Tibial artery (tissue), 4 donors: ENCODE measurements around the gene MYH3.

Source experiments
- DNase-seq, 2 donors: peaks; one replicate each; pipeline ENCODE4 v3.0.0-alpha.2; 2019
- H3K27ac ChIP-seq, 2 donors: fragments of 200-600 bp; sonication (generic) in 1 of 2; 1 replicate in 1 of 2; 2 replicates in 1 of 2; pipeline ENCODE4 v1.5.1; 2018 to 2019; ENCODE audit warnings: mild to moderate bottlenecking in 1 of 2
- H3K27me3 ChIP-seq, 2 donors: fragments of 200-600 bp; sonication (generic) in 1 of 2; one replicate each; pipeline versions ENCODE4 v1.5.1 to v1.6.0; 2016 to 2019
- H3K36me3 ChIP-seq, 3 donors: fragments of 200-600 bp; sonication (generic) in 2 of 3; one replicate each; pipeline ENCODE4 v1.5.1; 2016 to 2019; ENCODE audit warnings: mild to moderate bottlenecking in 2 of 3
- H3K4me1 ChIP-seq, 4 donors: fragments of 200-600 bp; sonication (generic) in 2 of 4; 1 replicate in 3 of 4; 2 replicates in 1 of 4; pipeline ENCODE4 v1.5.1; 2016 to 2019
- H3K4me3 ChIP-seq, 2 donors: fragments of 200-600 bp; sonication (generic) in 1 of 2; 1 replicate in 1 of 2; 2 replicates in 1 of 2; pipeline ENCODE4 v1.5.1; 2018 to 2019; ENCODE audit warnings: mild to moderate bottlenecking in 2 of 2
- H3K9me3 ChIP-seq, 3 donors: fragments of 200-600 bp; sonication (generic) in 1 of 3; one replicate each; pipeline ENCODE4 v1.5.1; 2016 to 2019
- intact Hi-C: fragments of 100-400 bp; cut with DNase I; formaldehyde crosslinking; loops from one replicate; pipeline ENCODE4 v1.15.0; 2023; ENCODE audit warnings: low total_unique reads
- TF ChIP-seq, protein P1 (sequence below), 2 experiments: fragments of 200-600 bp in 1 of 2; fragments of 450-650 bp in 1 of 2; IDR thresholded peaks; one replicate each; pipeline ENCODE4 v1.5.1; 2017 to 2019; ENCODE audit warnings: antibody characterized with exemption in 2 of 2, mild to moderate bottlenecking in 1 of 2, moderate library complexity in 1 of 2

MYH3 gene

GRCh38 chr17:10661437-10661836 lies 4.3 kb upstream of the MYH3 start:
- peaks cover 0 to 38% (median 0%) of the 10 kb centered on the region in 3 donors for H3K36me3 ChIP-seq
- intact Hi-C loops, result no loop called here
- H3K27ac ChIP-seq, result no peak overlapping the region
- DNase-seq, result no peak
- H3K4me3 ChIP-seq, result no peak overlapping the region
- TF ChIP-seq, protein P1, sequence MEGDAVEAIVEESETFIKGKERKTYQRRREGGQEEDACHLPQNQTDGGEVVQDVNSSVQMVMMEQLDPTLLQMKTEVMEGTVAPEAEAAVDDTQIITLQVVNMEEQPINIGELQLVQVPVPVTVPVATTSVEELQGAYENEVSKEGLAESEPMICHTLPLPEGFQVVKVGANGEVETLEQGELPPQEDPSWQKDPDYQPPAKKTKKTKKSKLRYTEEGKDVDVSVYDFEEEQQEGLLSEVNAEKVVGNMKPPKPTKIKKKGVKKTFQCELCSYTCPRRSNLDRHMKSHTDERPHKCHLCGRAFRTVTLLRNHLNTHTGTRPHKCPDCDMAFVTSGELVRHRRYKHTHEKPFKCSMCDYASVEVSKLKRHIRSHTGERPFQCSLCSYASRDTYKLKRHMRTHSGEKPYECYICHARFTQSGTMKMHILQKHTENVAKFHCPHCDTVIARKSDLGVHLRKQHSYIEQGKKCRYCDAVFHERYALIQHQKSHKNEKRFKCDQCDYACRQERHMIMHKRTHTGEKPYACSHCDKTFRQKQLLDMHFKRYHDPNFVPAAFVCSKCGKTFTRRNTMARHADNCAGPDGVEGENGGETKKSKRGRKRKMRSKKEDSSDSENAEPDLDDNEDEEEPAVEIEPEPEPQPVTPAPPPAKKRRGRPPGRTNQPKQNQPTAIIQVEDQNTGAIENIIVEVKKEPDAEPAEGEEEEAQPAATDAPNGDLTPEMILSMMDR (IDR thresholded peaks at IDR 0.05), result no peak
- H3K9me3 ChIP-seq, result no peaks in the 10 kb centered on the region
- H3K4me1 ChIP-seq, result peaks cover 0 to under 1% (median 0%) of the 10 kb centered on the region in 4 donors
- no peaks in the 10 kb centered on the region for H3K27me3 ChIP-seq

DNA sequence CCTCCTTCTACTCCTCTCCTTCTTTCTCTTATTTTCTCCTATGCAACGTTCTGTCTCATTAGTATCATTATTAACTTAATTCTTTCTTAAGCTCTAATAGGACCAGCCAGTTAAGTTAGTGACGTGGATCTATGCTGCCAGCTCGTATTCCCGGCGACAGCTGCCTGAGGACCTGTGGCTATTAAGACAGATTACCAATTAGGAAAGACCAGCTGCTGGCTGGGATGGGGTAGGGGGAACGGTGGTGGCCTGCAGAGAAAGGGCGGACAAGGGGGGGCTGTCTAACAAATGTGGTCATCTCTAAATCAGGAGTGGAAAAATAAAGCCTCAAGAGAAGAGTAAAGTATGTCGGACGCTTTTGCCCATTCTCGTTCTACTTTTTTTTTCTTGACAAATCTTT lies 770 bp upstream of the MYH3 start:
- H3K27ac ChIP-seq, result no peak overlapping the region

GRCh38 chr17:10653987-10654386 lies 3.1 kb downstream of the MYH3 start:
- H3K9me3 ChIP-seq, result no peaks in the 10 kb centered on the region
- TF ChIP-seq, protein P1 (IDR thresholded peaks at IDR 0.05), result no peak
- no peak for DNase-seq
- H3K4me1 ChIP-seq, result peaks cover 0 to 4% (median 0%) of the 10 kb centered on the region in 4 donors
- peaks cover 0 to 14% (median 0%) of the 10 kb centered on the region in 3 donors for H3K36me3 ChIP-seq
- intact Hi-C loops, result no loop called here
- H3K4me3 ChIP-seq, result no peak overlapping the region
- no peaks in the 10 kb centered on the region for H3K27me3 ChIP-seq
- no peak overlapping the region for H3K27ac ChIP-seq

More for the DNA sequence above, 770 bp upstream of the MYH3 start:
- intact Hi-C loops, result no loop called here
- peaks cover 0 to 38% (median 0%) of the 10 kb centered on the region in 3 donors for H3K36me3 ChIP-seq
- DNase-seq, result no peak
- H3K27me3 ChIP-seq, result no peaks in the 10 kb centered on the region
- no peak overlapping the region for H3K4me3 ChIP-seq
- TF ChIP-seq, protein P1 (IDR thresholded peaks at IDR 0.05), result no peak
- H3K4me1 ChIP-seq, result no peaks in the 10 kb centered on the region
- H3K9me3 ChIP-seq, result no peaks in the 10 kb centered on the region

DNA sequence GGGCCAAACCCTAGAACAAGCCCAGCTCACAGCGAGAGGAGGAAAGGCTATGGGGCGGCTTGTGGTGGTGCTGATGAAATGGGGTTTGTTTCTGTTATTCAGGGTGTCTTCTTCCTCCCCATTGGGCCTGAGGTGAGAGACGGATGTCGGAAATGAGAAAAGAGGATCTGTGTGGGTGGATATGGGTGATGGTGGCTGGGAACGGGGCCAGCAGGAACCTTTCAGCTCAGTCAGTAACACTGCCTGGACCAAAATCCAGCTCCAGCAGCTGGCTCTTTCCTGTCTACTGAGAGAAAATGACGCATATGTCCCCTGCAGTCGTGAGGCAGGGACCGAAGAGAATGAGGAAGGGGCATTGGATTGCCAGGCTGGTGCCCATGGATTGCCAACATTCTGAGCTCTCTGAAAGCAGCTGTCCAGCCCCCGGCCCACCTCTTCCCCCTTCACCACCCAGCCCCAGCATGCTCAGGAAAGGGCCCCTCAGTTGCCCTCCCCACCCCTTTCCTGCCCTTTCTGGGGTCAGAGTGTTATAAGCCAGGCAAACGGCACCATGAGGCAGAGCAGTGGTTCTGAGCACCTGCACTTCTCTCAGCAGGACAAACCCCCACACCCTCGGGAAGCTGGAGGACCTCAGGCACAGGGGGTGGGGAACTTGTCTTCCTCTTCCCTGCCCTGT lies 4.0 kb downstream of the MYH3 start:
- TF ChIP-seq, protein P1 (IDR thresholded peaks at IDR 0.05), result no peak
- intact Hi-C loops, result no loop called here
- Histone ChIP-seq H3K27me3 (no peaks in the 10 kb centered on the region), H3K9me3 (no peaks in the 10 kb centered on the region), H3K4me3 (no peak overlapping the region), H3K4me1 (peaks cover 0 to 11% (median 0%) of the 10 kb centered on the region in 4 donors), H3K36me3 (peaks cover 0 to 10% (median 0%) of the 10 kb centered on the region in 3 donors), H3K27ac (no peak overlapping the region)
- DNase-seq, result no peak

DNA sequence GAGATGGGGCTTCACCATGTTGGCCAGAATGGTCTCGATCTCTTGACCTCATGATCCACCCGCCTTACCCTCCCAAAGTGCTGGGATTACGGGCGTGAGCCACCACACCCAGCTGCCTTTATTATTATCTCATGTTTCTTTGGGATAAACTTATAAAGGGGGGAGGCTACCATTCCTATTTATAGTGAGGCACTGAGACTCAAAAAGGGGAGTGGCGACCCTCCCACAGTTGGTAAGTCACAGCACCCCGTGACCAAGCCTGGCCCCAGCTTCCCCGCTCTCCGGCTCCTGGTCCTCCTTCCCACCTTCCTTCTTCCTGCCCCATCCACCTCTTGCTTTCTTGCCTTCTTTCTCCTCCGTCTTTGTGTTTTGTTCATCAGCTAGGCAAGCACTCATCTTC lies 5.2 kb downstream of the MYH3 start:
- no peaks in the 10 kb centered on the region for H3K9me3 ChIP-seq
- no peak overlapping the region for H3K27ac ChIP-seq
- peaks cover 0 to 11% (median 0%) of the 10 kb centered on the region in 4 donors for H3K4me1 ChIP-seq
- no peaks in the 10 kb centered on the region for H3K27me3 ChIP-seq
- H3K36me3 ChIP-seq, result peaks cover 0 to 12% (median 0%) of the 10 kb centered on the region in 3 donors
- no peak overlapping the region for H3K4me3 ChIP-seq
- DNase-seq, result no peak
- intact Hi-C loops, result no loop called here
- TF ChIP-seq, protein P1 (IDR thresholded peaks at IDR 0.05), result no peak
